ENCODE measurements around the gene NELL1.

Gene NELL1

GRCh38 chr11:21180182-21180581 is 510.8 kb downstream of the NELL1 start:
- H2AFZ ChIP-seq = no peak overlapping the region
- TF ChIP-seq CTCF (IDR thresholded peaks at IDR 0.05) = no peak
- H3K27ac ChIP-seq = no peak overlapping the region
- H3K36me3 ChIP-seq (ENCODE audit: control insufficient read depth, insufficient read depth, low read length) = no peaks in the 10 kb centered on the region
- no peak overlapping the region for H3K4me3 ChIP-seq (ENCODE audit: low read depth, low read length)
- no peak overlapping the region for H3K9ac ChIP-seq
- H3K27me3 ChIP-seq (ENCODE audit: control insufficient read depth, insufficient read depth, low read length) = no peaks in the 10 kb centered on the region
- H3K9me3 ChIP-seq (ENCODE audit: control insufficient read depth, low read length) = no peaks in the 10 kb centered on the region
- no peaks in the 10 kb centered on the region for H3K79me2 ChIP-seq
- H3K4me2 ChIP-seq (ENCODE audit: low read length) = no peak overlapping the region
- no peaks in the 10 kb centered on the region for H3K4me1 ChIP-seq

GRCh38 chr11:21185959-21186358 is 516.6 kb downstream of the NELL1 start:
- Histone ChIP-seq H3K9ac (no peak overlapping the region), H3K79me2 (no peaks in the 10 kb centered on the region), H3K27me3 (ENCODE audit: control insufficient read depth, insufficient read depth, low read length) (no peaks in the 10 kb centered on the region), H3K27ac (no peak overlapping the region), H3K4me3 (ENCODE audit: low read depth, low read length) (no peak overlapping the region), H3K4me2 (ENCODE audit: low read length) (no peak overlapping the region), H2AFZ (no peak overlapping the region), H3K4me1 (no peaks in the 10 kb centered on the region), H3K36me3 (ENCODE audit: control insufficient read depth, insufficient read depth, low read length) (no peaks in the 10 kb centered on the region), H3K9me3 (ENCODE audit: control insufficient read depth, low read length) (no peaks in the 10 kb centered on the region)
- TF ChIP-seq CTCF (IDR thresholded peaks at IDR 0.05) = no peak

GRCh38 chr11:21190181-21190580 is 520.8 kb downstream of the NELL1 start:
- Histone ChIP-seq H3K9me3 (ENCODE audit: control insufficient read depth, low read length) (no peaks in the 10 kb centered on the region), H3K36me3 (ENCODE audit: control insufficient read depth, insufficient read depth, low read length) (no peaks in the 10 kb centered on the region), H3K4me3 (ENCODE audit: low read depth, low read length) (no peak overlapping the region), H3K27me3 (ENCODE audit: control insufficient read depth, insufficient read depth, low read length) (no peaks in the 10 kb centered on the region), H3K4me2 (ENCODE audit: low read length) (no peak overlapping the region), H3K9ac (no peak overlapping the region), H2AFZ (no peak overlapping the region), H3K4me1 (no peaks in the 10 kb centered on the region), H3K79me2 (no peaks in the 10 kb centered on the region), H3K27ac (no peak overlapping the region)
- TF ChIP-seq CTCF (IDR thresholded peaks at IDR 0.05) = no peak

- Histone ChIP-seq H2AFZ (no peak overlapping the region), H3K4me2 (ENCODE audit: low read length) (no peak overlapping the region), H3K9me3 (ENCODE audit: control insufficient read depth, low read length) (no peaks in the 10 kb centered on the region), H3K4me3 (ENCODE audit: low read depth, low read length) (no peak overlapping the region), H3K36me3 (ENCODE audit: control insufficient read depth, insufficient read depth, low read length) (no peaks in the 10 kb centered on the region), H3K27ac (no peak overlapping the region), H3K27me3 (ENCODE audit: control insufficient read depth, insufficient read depth, low read length) (no peaks in the 10 kb centered on the region), H3K79me2 (no peaks in the 10 kb centered on the region), H3K4me1 (no peaks in the 10 kb centered on the region), H3K9ac (no peak overlapping the region)
- no peak for TF ChIP-seq CTCF (IDR thresholded peaks at IDR 0.05)
Measured at GRCh38 chr11:21195995-21196394, 526.6 kb downstream of the NELL1 start.

- H3K36me3 ChIP-seq (ENCODE audit: control insufficient read depth, insufficient read depth, low read length) = no peaks in the 10 kb centered on the region
- H3K4me3 ChIP-seq (ENCODE audit: low read depth, low read length) = no peak overlapping the region
- no peaks in the 10 kb centered on the region for H3K79me2 ChIP-seq
- no peaks in the 10 kb centered on the region for H3K27me3 ChIP-seq (ENCODE audit: control insufficient read depth, insufficient read depth, low read length)
- H2AFZ ChIP-seq = no peak overlapping the region
- no peaks in the 10 kb centered on the region for H3K9me3 ChIP-seq (ENCODE audit: control insufficient read depth, low read length)
- H3K4me2 ChIP-seq (ENCODE audit: low read length) = no peak overlapping the region
- no peak overlapping the region for H3K27ac ChIP-seq
- no peaks in the 10 kb centered on the region for H3K4me1 ChIP-seq
- H3K9ac ChIP-seq = no peak overlapping the region
- TF ChIP-seq CTCF (IDR thresholded peaks at IDR 0.05) = no peak
Measured at GRCh38 chr11:21198498-21198897, 529.1 kb downstream of the NELL1 start.
